ENCODE results near the gene RPS27. TPM values are rescaled to one million over a fixed set of nuclear protein-coding genes. Genes with fewer than 3 reads are reported as not detected.

The RPS27 gene
- total RNA-seq, 2 experiments from 2014 or later = 2,833 to 5,738 TPM

- no peaks in the 10 kb centered on the region for H4K20me1 ChIP-seq (ENCODE audit: insufficient read depth, low read length)
- peak overlapping the region; percentile 77; the same call in 1 of the 2 replicates for H2AFZ ChIP-seq (ENCODE audit: low read length)
- intact Hi-C loops (cut with micrococcal nuclease; ENCODE audit: unreplicated experiment) = loop anchor here (1.0 kb wide), 2 partner anchors 9 to 45 kb away; partner anchors contain the start of gene JTB
- no peaks in the 10 kb centered on the region for H3K9me3 ChIP-seq (ENCODE audit: low read length)
- H3K4me2 ChIP-seq (ENCODE audit: low read length) = peak overlapping the region; percentile 100
- H3K27ac ChIP-seq (ENCODE audit: low read depth, low read length, poor library complexity, severe bottlenecking) = peak overlapping the region; percentile 89
- no peak for TF ChIP-seq EZH2phosphoT487 (IDR thresholded peaks at IDR 0.05; ENCODE audit: borderline replicate concordance, low read depth, low read length)
- TF ChIP-seq, protein P1, sequence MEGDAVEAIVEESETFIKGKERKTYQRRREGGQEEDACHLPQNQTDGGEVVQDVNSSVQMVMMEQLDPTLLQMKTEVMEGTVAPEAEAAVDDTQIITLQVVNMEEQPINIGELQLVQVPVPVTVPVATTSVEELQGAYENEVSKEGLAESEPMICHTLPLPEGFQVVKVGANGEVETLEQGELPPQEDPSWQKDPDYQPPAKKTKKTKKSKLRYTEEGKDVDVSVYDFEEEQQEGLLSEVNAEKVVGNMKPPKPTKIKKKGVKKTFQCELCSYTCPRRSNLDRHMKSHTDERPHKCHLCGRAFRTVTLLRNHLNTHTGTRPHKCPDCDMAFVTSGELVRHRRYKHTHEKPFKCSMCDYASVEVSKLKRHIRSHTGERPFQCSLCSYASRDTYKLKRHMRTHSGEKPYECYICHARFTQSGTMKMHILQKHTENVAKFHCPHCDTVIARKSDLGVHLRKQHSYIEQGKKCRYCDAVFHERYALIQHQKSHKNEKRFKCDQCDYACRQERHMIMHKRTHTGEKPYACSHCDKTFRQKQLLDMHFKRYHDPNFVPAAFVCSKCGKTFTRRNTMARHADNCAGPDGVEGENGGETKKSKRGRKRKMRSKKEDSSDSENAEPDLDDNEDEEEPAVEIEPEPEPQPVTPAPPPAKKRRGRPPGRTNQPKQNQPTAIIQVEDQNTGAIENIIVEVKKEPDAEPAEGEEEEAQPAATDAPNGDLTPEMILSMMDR (conservative IDR thresholded peaks at IDR 0.05; ENCODE audit: low read length) = peak; percentile 7; the same call in 1 of the 2 replicates
- peaks cover 15% of the 10 kb centered on the region for H3K36me3 ChIP-seq (ENCODE audit: insufficient read depth, low read length)
- ChIA-PET POLR2A (interaction anchor here (0.7 to 4.7 kb wide), 6 partner anchors 9 to 46 kb away, joined by 3 to 54 read pairs (median 12); partner anchors contain the start of genes DENND4B, GATAD2B, JTB and RPS27), CTCF (ENCODE audit: unreplicated experiment) (interaction anchor here (2.0 kb wide), 1 partner anchor 22 kb away, joined by 6 read pairs; the partner anchor contains the start of gene DENND4B)
- no peaks in the 10 kb centered on the region for H3K9me2 ChIP-seq (ENCODE audit: insufficient read depth, low read length)
- H3K4me3 ChIP-seq (ENCODE audit: low read depth, low read length, poor library complexity, severe bottlenecking) = peak overlapping the region; percentile 78
- peaks cover 37% of the 10 kb centered on the region for H3K79me2 ChIP-seq (ENCODE audit: insufficient read depth, low read depth, low read length)
- peaks cover 40% of the 10 kb centered on the region for H3K4me1 ChIP-seq (ENCODE audit: insufficient read depth, low read length, poor library complexity, severe bottlenecking)
- BruUV-seq (replicated peaks) = TSS peak; percentile 63
- no peak for DNase-seq (ENCODE audit: low spot score)
Measured at GRCh38 chr1:153968000-153968363, 22.6 kb upstream of the RPS27 start.

DNA sequence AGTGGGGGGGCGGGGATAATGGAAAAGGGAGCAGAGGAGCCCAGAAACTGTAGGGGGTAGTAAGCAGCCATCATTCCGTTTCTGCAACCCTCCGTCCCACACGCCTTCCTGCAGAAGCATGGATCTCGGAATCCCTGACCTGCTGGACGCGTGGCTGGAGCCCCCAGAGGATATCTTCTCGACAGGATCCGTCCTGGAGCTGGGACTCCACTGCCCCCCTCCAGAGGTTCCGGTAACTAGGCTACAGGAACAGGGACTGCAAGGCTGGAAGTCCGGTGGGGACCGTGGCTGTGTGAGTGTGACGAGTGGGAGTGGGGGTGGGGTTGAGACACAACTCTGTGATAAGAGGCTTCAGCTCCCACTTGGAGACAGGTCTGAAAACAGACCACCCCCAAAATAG lies 22.2 kb upstream of the RPS27 start:
- no TSS peak for BruUV-seq (replicated peaks)
- peak overlapping the region; percentile 100 for H3K4me2 ChIP-seq (ENCODE audit: low read length)
- ChIA-PET POLR2A (interaction anchor here (0.9 to 4.7 kb wide), 3 partner anchors 8 to 189 kb away, joined by 4 to 54 read pairs (median 19); partner anchors contain the start of genes DENND4B and JTB), CTCF (ENCODE audit: unreplicated experiment) (no interaction called here)
- no peaks in the 10 kb centered on the region for H4K20me1 ChIP-seq (ENCODE audit: insufficient read depth, low read length)
- DNase-seq (ENCODE audit: low spot score) = no peak
- peaks cover 35% of the 10 kb centered on the region; the same call in 1 of the 2 replicates for H3K79me2 ChIP-seq (ENCODE audit: insufficient read depth, low read depth, low read length)
- H3K9me2 ChIP-seq (ENCODE audit: insufficient read depth, low read length) = no peaks in the 10 kb centered on the region
- H3K4me3 ChIP-seq (ENCODE audit: low read depth, low read length, poor library complexity, severe bottlenecking) = peak overlapping the region; percentile 78
- H3K27ac ChIP-seq (ENCODE audit: low read depth, low read length, poor library complexity, severe bottlenecking) = peak overlapping the region; percentile 89
- H2AFZ ChIP-seq (ENCODE audit: low read length) = peak overlapping the region; percentile 77; the same call in 1 of the 2 replicates
- peaks cover 19% of the 10 kb centered on the region for H3K36me3 ChIP-seq (ENCODE audit: insufficient read depth, low read length)
- H3K4me1 ChIP-seq (ENCODE audit: insufficient read depth, low read length, poor library complexity, severe bottlenecking) = peaks cover 40% of the 10 kb centered on the region
- intact Hi-C loops (cut with micrococcal nuclease; ENCODE audit: unreplicated experiment) = no loop called here
- TF ChIP-seq, protein P1 (conservative IDR thresholded peaks at IDR 0.05; ENCODE audit: low read length) = no peak
- TF ChIP-seq EZH2phosphoT487 (IDR thresholded peaks at IDR 0.05; ENCODE audit: borderline replicate concordance, low read depth, low read length) = no peak
- H3K9me3 ChIP-seq (ENCODE audit: low read length) = no peaks in the 10 kb centered on the region

GRCh38 chr1:153968972-153969371 lies 21.6 kb upstream of the RPS27 start:
- Histone ChIP-seq H3K79me2 (ENCODE audit: insufficient read depth, low read depth, low read length) (peaks cover 34% of the 10 kb centered on the region; the same call in 1 of the 2 replicates), H4K20me1 (ENCODE audit: insufficient read depth, low read length) (no peaks in the 10 kb centered on the region), H3K9me3 (ENCODE audit: low read length) (no peaks in the 10 kb centered on the region), H3K27ac (ENCODE audit: low read depth, low read length, poor library complexity, severe bottlenecking) (peak overlapping the region; percentile 89), H2AFZ (ENCODE audit: low read length) (0 out of 2 replicates have a peak overlapping the region, but pooled peaks have one; percentile 77), H3K4me1 (ENCODE audit: insufficient read depth, low read length, poor library complexity, severe bottlenecking) (peaks cover 38% of the 10 kb centered on the region), H3K36me3 (ENCODE audit: insufficient read depth, low read length) (peaks cover 25% of the 10 kb centered on the region), H3K4me3 (ENCODE audit: low read depth, low read length, poor library complexity, severe bottlenecking) (peak overlapping the region; percentile 78), H3K9me2 (ENCODE audit: insufficient read depth, low read length) (no peaks in the 10 kb centered on the region), H3K4me2 (ENCODE audit: low read length) (peak overlapping the region; percentile 100)
- no peak for DNase-seq (ENCODE audit: low spot score)
- ChIA-PET POLR2A (interaction anchor here (0.9 to 4.7 kb wide), 3 partner anchors 8 to 189 kb away, joined by 4 to 54 read pairs (median 19); partner anchors contain the start of genes DENND4B and JTB), CTCF (ENCODE audit: unreplicated experiment) (no interaction called here)
- intact Hi-C loops (cut with micrococcal nuclease; ENCODE audit: unreplicated experiment) = no loop called here
- TF ChIP-seq, protein P1 (conservative IDR thresholded peaks at IDR 0.05; ENCODE audit: low read length) = no peak
- TF ChIP-seq EZH2phosphoT487 (IDR thresholded peaks at IDR 0.05; ENCODE audit: borderline replicate concordance, low read depth, low read length) = no peak
- no TSS peak for BruUV-seq (replicated peaks)

All from OCI-LY7 (cell line).